Measurements from ENCODE around the gene AKR1E2. TPM values are rescaled to one million over a fixed set of nuclear protein-coding genes. Genes with fewer than 3 reads are reported as not detected.

The AKR1E2 gene
- total and polyA plus RNA-seq, 2 donors (not counting 1 experiment from before 2014, with no cell fraction given) = 0.42 TPM; not detected in 1

DNA sequence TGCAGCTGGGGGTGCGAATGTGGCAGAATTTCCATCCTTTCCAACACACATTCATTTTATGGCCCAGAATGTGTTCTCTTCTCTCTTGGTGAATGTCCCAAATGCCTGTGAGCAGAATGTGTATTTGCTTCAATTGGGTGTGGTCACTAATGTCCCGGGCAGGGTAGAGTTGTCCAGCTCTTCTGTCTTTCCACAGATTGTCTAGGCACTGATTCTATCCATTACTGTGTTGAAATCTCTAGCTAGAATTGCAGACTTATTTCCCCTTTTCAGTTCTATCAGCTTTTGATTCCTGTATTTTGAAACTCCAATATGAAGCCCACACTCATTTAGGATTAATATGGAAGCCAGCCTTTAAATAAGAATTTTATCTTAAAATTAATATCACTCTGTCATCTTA, 14.0 kb upstream of the AKR1E2 start:
- WGBS (ENCODE audit: insufficient coverage) = 100% methylated on average over 1 of the region's 2 CpGs

GRCh38 chr10:4813023-4813422, 13.0 kb upstream of the AKR1E2 start:
- Histone ChIP-seq H3K79me2 (ENCODE audit: control insufficient read depth, insufficient read depth, low read length) (no peaks in the 10 kb centered on the region), H3K4me1 (ENCODE audit: control insufficient read depth in 2 of 2, insufficient read depth in 2 of 2, low read length in 2 of 2) (no peaks in the 10 kb centered on the region), H4K20me1 (ENCODE audit: control insufficient read depth, insufficient read depth, low read length, poor library complexity, severe bottlenecking) (no peaks in the 10 kb centered on the region), H3K27ac (ENCODE audit: low read length in 2 of 2) (no peak overlapping the region), H3K36me3 (replicated peaks in 1 of 2; ENCODE audit: control extremely low read depth in 1 of 2, control insufficient read depth in 1 of 2, extremely low read depth in 1 of 2, insufficient read depth in 2 of 2, low read length in 1 of 2) (no peaks in the 10 kb centered on the region), H2AFZ (ENCODE audit: insufficient read depth, low read depth, low read length, poor library complexity, severe bottlenecking) (no peak overlapping the region), H3K9me3 (ENCODE audit: control extremely low read depth in 1 of 3, control insufficient read depth in 2 of 3, insufficient read depth in 1 of 3, low read length in 2 of 3) (no peaks in the 10 kb centered on the region), H3K27me3 (replicated peaks in 1 of 4; ENCODE audit: control extremely low read depth in 1 of 4, control insufficient read depth in 3 of 4, insufficient read depth in 4 of 4, low read length in 3 of 4) (no peaks in the 10 kb centered on the region), H3K4me3 (ENCODE audit: control extremely low read depth in 1 of 5, extremely low read depth in 1 of 5, insufficient read depth in 1 of 5, low read depth in 2 of 5, low read length in 4 of 5) (no peak overlapping the region), H3K9ac (ENCODE audit: low read length) (no peak overlapping the region), H3K4me2 (replicated peaks; ENCODE audit: low read depth, low read length, poor library complexity, severe bottlenecking) (no peak overlapping the region)
- no peak for DNase-seq
- no peak for ATAC-seq (ENCODE audit: low read depth)
- H3K27me3 Mint-ChIP-seq = peaks cover 24% of the 10 kb centered on the region
- no peaks in the 10 kb centered on the region for H3K9me3 Mint-ChIP-seq (ENCODE audit: insufficient read depth)
- no peak for TF ChIP-seq EZH2 (IDR thresholded peaks at IDR 0.05; ENCODE audit: borderline replicate concordance, insufficient read depth, low read depth, low read length, poor library complexity, severe bottlenecking)
- TF ChIP-seq, protein P1, sequence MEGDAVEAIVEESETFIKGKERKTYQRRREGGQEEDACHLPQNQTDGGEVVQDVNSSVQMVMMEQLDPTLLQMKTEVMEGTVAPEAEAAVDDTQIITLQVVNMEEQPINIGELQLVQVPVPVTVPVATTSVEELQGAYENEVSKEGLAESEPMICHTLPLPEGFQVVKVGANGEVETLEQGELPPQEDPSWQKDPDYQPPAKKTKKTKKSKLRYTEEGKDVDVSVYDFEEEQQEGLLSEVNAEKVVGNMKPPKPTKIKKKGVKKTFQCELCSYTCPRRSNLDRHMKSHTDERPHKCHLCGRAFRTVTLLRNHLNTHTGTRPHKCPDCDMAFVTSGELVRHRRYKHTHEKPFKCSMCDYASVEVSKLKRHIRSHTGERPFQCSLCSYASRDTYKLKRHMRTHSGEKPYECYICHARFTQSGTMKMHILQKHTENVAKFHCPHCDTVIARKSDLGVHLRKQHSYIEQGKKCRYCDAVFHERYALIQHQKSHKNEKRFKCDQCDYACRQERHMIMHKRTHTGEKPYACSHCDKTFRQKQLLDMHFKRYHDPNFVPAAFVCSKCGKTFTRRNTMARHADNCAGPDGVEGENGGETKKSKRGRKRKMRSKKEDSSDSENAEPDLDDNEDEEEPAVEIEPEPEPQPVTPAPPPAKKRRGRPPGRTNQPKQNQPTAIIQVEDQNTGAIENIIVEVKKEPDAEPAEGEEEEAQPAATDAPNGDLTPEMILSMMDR (IDR thresholded peaks at IDR 0.05) = no peak
- H3K4me3 Mint-ChIP-seq = no peak overlapping the region
- ChIA-PET CTCF (interaction anchor here (0.6 kb wide), 1 partner anchor 805 kb away, joined by 3 read pairs; no protein-coding TSS in a partner anchor), POLR2A (no interaction called here)
- no peak overlapping the region for H3K27ac Mint-ChIP-seq
- intact Hi-C loops (cut with micrococcal nuclease) = no loop called here
- WGBS (ENCODE audit: insufficient coverage) = 94% methylated on average over 6 of the region's 6 CpGs
- peaks cover 3% of the 10 kb centered on the region for H3K4me1 Mint-ChIP-seq

More for the DNA sequence above, 14.0 kb upstream of the AKR1E2 start:
- Histone ChIP-seq H3K27me3 (replicated peaks in 1 of 4; ENCODE audit: control extremely low read depth in 1 of 4, control insufficient read depth in 3 of 4, insufficient read depth in 4 of 4, low read length in 3 of 4) (no peaks in the 10 kb centered on the region), H3K27ac (ENCODE audit: low read length in 2 of 2) (no peak overlapping the region), H3K36me3 (replicated peaks in 1 of 2; ENCODE audit: control extremely low read depth in 1 of 2, control insufficient read depth in 1 of 2, extremely low read depth in 1 of 2, insufficient read depth in 2 of 2, low read length in 1 of 2) (no peaks in the 10 kb centered on the region), H4K20me1 (ENCODE audit: control insufficient read depth, insufficient read depth, low read length, poor library complexity, severe bottlenecking) (no peaks in the 10 kb centered on the region), H3K9ac (ENCODE audit: low read length) (no peak overlapping the region), H3K4me3 (ENCODE audit: control extremely low read depth in 1 of 5, extremely low read depth in 1 of 5, insufficient read depth in 1 of 5, low read depth in 2 of 5, low read length in 4 of 5) (no peak overlapping the region), H2AFZ (ENCODE audit: insufficient read depth, low read depth, low read length, poor library complexity, severe bottlenecking) (no peak overlapping the region), H3K9me3 (ENCODE audit: control extremely low read depth in 1 of 3, control insufficient read depth in 2 of 3, insufficient read depth in 1 of 3, low read length in 2 of 3) (no peaks in the 10 kb centered on the region), H3K4me1 (ENCODE audit: control insufficient read depth in 2 of 2, insufficient read depth in 2 of 2, low read length in 2 of 2) (peaks cover 0 to 3% of the 10 kb centered on the region in 2 donors), H3K4me2 (replicated peaks; ENCODE audit: low read depth, low read length, poor library complexity, severe bottlenecking) (no peak overlapping the region), H3K79me2 (ENCODE audit: control insufficient read depth, insufficient read depth, low read length) (no peaks in the 10 kb centered on the region)
- Mint-ChIP-seq H3K27ac (no peak overlapping the region), H3K4me3 (no peak overlapping the region), H3K9me3 (ENCODE audit: insufficient read depth) (no peaks in the 10 kb centered on the region), H3K4me1 (peaks cover 3% of the 10 kb centered on the region), H3K27me3 (peaks cover 22% of the 10 kb centered on the region)
- DNase-seq (no peak), ATAC-seq (ENCODE audit: low read depth) (no peak)
- intact Hi-C loops (cut with micrococcal nuclease) = no loop called here
- TF ChIP-seq, protein P1 (IDR thresholded peaks at IDR 0.05) = no peak
- TF ChIP-seq EZH2 (IDR thresholded peaks at IDR 0.05; ENCODE audit: borderline replicate concordance, insufficient read depth, low read depth, low read length, poor library complexity, severe bottlenecking) = no peak
- ChIA-PET POLR2A (no interaction called here), CTCF (interaction anchor here (0.7 kb wide), 1 partner anchor 11 kb away, joined by 3 read pairs; no protein-coding TSS in a partner anchor)
